Renal cortical epithelial cell (primary cell): ENCODE data around the gene FZR1. TPM values are rescaled to one million over a fixed set of nuclear protein-coding genes. Genes with fewer than 3 reads are reported as not detected.

Source experiments
- DNase-seq: peaks from one replicate; pipeline ENCODE4 v3.0.0-alpha.2; 2011; ENCODE audit warnings: low read depth
- total RNA-seq: library from RNA; depleted of rRNA; stranded (reverse); fragments of >200 nt; gene quantifications from 2 replicates; pipeline ENCODE4 v1.2.3, GENCODE V29; 2014

Gene FZR1
- 45.1 and 60.3 TPM in 2 replicates for total RNA-seq

- DNase-seq, result peak; percentile 91
Measured at GRCh38 chr19:3505598-3506383, at the start of gene FZR1. Gene FZR1 (plus strand): TSS chr19:3506311. CDS start chr19:3522990, 16,679 bp downstream.

DNA sequence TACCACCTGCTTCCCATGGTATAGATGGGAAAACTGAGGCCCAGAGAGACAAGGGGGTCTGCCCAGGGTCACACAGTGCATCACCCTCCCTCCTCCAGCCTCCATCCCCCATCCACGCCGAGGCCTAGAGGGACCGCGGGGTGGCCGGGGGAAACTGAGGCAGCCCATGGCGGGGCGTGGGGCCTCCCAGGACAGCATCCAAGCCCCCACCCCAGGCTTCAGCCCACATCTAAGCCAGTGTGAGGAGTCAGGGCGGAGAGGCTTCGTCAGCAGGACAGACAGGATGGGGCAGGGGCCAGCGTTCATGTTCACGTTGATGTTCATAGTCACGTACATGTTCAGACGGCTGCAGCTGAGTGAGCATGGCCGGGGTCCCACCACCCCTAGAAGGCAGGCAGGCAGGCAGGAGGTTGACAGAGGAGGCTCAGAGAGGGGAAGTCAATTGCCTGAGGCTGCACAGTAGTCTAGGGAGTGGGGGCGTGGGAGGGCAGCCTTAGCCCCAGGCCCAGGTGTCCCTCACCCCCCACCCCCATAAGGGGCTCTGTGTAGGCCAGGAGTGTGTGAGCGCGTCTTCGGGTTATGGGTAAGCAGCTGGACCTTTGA, 49.1 kb upstream of the FZR1 start:
- no peak for DNase-seq

- DNase-seq, result no peak
Measured at GRCh38 chr19:3457528-3458228, 48.4 kb upstream of the FZR1 start.

- DNase-seq, result no peak
Measured at GRCh38 chr19:3458229-3459088, 47.7 kb upstream of the FZR1 start.

DNA sequence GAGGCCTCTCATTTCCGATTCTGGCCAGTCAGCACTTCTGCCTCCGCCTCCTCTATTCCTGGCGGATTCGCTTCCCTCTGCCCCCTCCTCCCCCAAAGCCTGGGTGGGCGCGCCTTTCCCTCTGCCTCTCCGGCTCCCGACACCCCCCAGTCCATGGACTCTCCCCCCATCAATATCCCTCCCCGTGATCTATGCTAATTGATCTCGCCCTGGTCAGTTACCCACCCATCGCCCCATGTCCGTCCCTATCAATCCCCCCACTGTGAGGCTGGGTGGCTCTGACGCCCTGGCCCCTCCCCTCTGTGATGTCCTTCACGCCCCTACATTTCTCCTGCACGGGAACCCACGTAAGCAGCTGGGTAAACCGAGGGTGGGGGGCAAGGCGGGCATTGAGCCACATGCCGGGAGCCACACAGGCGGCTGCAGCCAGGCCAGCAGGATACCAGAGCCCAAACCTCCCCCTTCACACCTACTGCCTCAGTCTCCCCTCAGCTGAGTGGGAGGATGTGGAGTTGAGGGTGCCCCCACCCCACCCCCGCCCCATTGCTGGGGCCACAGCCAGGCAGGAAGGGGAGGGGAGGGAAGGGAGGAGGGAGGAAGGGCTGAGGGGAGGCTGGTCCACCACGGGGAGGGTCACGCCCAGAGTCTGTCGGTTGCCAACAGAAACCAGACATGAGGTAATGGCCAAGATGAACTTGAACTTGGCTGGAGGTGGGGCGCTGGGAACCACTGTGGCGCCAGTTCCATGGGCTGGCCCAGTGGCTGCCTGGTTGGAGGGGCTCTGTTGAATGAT, 46.8 kb upstream of the FZR1 start:
- peak; percentile 80 for DNase-seq

DNA sequence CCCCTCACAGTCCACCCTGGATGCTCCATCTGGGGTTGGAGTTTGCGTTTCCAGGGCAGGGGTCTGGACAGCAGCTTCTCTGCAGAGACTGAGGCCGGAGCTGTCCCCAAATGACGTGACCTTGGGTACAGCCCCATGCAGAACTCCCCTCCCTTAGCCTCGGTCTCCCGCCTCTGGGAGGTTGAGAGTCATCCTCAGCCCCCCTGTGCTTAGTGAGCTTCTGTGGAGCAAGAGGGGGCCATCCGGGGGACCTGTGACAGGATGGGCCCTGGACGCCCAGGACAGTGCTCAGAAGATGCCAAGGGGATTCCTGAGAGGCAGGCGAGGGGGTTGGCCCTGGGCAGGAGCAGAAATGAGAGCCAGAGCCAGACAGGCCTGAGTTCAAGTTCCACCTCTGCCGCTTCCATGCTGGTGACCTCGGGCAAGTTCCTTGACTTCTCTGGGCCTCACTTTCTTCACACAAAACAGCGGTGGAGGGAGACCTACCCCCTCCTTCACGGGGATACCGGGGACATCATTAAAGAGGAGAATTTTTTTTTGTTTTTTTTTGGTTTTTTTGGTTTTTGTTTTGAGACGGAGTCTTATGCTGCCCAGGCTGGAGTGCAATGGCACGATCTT, 46.0 kb upstream of the FZR1 start:
- DNase-seq, result no peak

DNA sequence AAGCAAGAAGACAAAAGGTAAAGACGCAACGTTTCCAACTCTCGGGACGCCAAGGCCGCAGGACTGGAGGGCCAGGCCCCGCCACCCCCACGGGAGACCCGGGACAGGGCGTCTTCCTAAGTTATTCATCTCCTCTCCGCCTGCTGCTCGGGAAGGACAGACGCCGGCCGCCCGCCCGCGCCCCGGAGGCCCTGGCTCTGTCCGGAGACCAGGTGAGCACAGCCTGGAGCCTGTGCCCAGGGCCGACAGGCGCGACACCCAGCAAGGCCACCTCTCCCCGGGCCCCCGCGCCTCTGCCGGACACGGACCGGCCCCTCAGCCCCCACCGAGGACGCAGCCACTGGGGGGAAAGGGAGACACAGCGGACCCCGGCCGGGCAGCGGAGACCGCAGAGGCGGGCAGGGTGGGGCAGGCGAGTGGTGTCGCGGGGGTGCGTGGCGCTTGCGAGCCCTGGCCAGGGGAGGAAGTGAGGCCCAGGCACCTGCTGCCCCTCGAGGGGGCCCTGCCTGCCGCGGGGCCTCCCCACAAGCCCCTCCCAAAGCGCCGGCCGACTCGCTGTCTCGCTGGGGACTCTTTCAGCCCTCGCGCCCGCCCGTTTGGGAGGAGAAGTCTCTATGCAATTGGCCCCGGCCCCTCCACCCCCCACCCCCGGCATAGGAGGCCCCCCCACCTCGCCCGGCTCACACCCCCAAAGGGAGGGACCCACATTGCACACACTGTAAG, 43.0 kb upstream of the FZR1 start:
- no peak for DNase-seq

DNA sequence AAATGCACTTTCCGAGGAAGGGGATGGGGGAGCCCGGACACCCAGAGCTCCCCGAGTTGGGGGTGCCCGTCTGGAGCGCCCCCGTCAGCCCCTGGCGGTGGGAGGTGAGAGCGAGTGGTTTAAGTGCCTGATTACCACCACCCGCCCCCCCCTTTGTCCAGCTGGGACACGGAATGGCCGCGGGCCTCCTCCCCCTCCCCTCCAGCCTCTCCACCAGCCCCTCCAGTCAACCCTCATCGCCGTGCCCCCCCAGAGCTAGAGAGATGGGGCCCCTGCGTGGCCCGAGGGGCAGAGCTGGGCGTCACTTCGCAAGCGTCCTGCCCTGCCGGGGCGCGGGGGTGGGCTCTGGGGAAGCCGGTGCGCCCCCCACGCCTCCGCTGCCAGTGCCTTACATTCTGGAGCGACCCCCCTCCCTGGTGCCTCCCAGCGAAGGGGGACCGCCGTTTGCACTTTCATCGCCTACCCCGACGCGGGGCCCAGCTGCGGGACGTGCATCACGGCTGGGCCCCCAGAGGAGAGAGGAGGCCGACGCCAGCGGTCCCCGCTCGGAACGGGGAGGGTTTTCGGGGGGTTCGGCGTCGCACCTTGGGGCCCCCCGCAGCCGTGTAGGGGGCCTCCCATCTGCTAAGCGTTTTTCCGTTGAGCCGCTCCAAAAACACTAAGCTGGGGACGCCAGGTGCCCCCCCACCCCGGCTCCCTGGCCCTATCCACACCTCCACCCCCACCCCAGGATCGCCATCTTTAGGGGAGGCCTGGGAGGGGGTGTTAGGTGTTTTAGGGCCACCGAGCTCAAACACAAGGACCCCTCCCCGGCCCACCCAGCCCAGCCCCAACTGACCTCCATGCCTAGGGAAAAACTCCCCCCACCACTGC, 42.2 kb upstream of the FZR1 start:
- no peak for DNase-seq

DNA sequence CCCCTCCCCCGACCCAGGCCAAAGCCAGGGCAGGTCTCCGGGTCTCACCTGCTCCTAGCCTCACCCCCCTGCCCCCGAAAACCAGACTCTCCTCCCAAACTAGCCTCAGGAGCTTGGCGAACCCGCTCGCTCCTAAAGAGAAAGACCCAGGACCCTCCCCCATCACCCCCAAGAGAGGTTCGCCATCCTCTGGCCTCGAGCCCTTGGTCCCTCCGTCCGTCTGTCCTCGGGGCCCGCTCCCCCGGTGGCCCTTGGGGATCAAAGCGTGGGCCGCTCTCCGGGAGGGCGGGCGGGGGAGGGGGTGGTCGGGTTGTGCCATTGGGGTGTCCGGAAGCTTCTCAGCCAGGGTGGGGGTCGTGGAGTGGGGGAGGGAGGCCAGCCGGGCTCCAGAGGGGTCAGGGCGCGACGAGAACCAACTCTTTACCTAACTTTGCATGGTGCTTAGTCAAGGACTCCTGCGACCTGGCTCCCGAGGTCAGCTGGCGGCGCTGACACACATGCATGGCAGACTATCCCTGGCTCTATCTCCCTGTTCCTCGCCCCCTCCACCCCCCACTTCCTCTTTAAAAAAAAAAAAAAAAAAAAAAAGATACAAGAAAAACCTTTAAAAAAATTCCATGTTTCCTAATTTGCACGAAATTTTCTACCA, 41.4 kb upstream of the FZR1 start:
- DNase-seq, result no peak

GRCh38 chr19:3465552-3465951, 40.6 kb upstream of the FZR1 start:
- DNase-seq, result no peak

DNA sequence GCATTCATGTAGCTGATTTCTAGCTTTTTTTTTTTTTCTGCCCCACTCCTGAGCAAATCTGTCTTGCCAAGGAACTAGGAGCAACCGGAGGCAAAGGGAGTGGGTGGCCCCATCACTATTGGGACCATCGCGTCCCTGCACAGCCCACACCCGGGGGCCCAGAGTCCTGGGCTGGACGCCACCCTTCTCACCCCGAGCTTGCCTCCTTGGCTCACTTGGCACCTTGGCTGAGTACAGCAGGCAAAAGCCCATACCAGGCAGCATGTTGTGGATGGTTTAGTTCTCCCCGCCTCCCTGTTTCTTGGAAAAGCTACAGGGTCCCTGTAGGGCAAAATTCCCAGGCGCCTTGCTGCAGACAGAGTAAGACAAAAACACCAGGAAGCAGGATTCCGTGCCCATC, 39.5 kb upstream of the FZR1 start:
- no peak for DNase-seq

GRCh38 chr19:3467437-3468198, 38.5 kb upstream of the FZR1 start:
- no peak for DNase-seq

GRCh38 chr19:3468211-3468610, 37.9 kb upstream of the FZR1 start:
- DNase-seq, result no peak

DNA sequence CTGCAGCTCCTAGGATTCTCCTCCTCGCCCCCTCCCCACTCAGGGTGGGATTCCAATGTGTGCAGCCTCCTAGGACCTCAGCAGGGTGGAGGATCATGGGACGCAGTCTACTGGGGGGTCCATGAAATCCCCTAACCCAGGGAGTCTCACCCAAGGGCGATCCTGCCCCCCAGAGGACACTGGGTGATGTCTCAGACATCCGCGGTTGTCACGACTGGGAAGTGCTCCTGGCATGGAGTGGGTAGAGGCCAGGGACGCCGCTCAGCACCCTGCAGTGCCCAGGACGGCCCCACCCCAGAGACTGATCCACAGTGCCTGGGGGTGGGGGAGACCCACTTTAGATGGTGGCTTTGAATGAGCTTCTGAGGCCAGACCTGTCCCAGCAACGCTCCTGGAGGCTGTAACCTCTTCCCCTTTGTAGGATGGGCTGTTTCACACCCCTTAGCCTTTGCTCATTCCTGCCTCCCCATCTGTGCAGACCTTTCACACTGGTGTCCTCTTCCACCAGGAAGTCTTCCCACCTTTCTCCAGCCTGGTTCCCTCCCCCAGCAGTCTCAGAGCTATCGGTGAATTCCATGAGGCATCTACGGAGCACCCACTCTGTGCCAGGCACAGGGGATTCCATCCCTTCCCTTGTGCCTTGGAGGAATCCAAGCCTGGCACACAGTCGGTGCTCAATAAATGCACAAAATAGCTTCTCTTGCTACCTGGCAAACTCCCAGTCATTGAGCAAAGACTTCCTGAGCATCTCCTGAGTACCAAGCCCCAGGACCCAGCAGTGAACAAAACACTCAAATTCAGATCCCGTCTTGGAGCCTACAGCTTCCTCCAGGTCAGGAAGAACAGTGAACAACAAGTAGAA, 36.2 kb upstream of the FZR1 start:
- DNase-seq, result no peak

DNA sequence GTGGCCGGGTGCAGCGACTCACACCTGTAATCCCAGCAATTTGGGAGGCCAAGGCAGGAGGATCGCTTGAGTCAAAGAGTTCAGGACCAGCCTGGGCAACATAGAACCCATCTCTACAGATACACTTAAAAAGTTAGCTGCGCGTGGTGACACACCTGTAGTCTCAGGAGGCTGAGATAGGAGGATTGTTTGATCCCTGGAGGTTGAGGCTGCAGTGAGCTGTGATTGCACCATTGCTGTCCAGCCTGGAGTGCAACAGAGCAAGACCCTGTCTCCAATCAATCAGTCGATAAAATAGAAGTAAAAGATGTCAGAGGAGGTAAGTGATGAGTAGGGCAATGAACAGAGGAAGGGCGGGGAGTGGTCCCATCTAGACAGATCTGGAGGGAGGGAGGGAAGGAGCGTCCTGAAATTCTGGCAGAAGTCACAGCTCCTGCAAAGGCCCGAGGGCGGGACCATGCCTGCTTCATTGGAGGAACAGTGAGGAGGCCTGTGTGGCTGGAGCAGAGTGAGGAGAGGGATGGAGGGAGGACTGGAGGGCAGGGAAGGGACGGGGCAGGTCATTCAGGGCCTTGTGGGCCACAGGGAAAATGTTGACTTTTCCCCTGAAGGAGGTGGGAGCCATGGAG, 35.5 kb upstream of the FZR1 start:
- no peak for DNase-seq

- DNase-seq, result no peak
Measured at GRCh38 chr19:3471954-3472655, 34.0 kb upstream of the FZR1 start.
